Stimulated activated CD4-positive, alpha-beta T cell treated with anti-CD3 and anti-CD28 coated beads, Interleukin-4, amount 100 ng/mL, for 4 hours (primary cell): ENCODE results near the gene DHDH.

Experiments
- DNase-seq, 2 experiments: peaks; one replicate each; pipeline ENCODE4 v3.0.0-alpha.2; 2020

The DHDH gene

DNA sequence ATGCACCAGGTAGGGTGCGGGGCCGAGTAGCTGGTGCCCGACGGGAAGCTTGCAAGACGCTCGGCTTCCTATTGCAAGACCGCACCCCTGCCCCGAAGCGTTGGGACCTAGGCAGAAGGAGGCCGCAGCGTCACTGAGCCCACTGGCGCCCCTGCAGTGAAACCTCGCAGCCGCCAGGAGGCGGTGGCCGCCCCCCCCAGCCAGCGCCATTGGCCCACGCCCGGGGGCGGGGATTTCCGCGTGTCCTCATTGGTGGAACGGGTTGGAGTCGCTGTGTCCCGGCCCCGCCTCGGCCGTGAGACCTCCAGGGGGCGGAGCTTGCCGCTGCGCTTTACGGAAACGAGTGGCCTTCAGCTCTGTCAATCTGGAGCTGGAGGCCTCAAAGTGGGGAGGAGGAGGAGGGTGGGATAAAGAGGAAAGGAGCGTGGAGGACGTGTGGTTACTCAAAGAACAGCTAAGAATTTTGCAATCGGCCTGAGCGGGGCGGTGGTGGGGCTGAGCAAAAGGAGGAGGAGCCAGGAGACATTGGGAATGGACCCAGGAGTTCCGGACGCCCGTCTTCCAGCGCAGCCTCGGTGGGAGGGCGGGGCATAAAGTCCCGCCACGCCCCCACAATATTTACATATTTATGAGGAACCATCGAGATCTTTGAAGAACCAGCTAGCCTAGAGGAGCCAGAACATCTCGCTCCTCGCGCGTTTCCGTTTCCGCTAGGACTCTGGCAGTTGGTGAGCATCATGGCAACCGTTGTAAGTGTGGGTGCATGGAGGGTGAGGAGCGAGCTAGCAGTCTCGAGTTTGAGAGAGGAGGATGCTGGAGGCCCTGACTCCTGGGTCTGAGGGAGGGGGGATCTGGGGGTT lies 59.9 kb downstream of the DHDH start, which contains the start of the genes GYS1 and RUVBL2:
GYS1 (minus strand) TSS at position 135 of the 860 bp plus-strand sequence. CDS start 197 bp downstream, outside the sequence.
RUVBL2 (plus strand) TSS at position 713 of the 860 bp plus-strand sequence; CDS start at position 738, 25 bp downstream.
- DNase-seq: peak; percentile 99

DNA sequence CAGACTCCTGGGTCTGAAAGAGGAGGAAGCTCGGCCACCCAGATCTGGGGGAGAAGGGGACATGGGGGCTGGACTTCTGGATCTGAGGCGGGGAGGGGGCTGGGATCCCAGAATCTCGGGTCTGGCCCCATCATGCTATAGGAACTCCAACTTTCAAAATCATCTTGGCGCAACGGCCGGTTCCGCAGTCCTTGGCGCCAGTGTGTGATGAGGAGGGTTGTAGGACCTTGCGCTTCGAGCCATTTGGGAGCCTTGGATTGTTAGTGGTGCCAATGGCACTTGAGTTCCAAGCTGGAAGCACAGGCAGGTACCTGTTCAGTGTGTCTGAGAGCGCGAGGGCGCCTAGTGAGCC lies 60.5 kb downstream of the DHDH start:
- DNase-seq: no peak
